Measurements from ENCODE around the gene DLL4. TPM values are rescaled to one million over a fixed set of nuclear protein-coding genes. Genes with fewer than 3 reads are reported as not detected.

DLL4 gene
- total and polyA plus RNA-seq, 12 donors, result 0.66 to 15.9 (median 3.9) TPM

DNA sequence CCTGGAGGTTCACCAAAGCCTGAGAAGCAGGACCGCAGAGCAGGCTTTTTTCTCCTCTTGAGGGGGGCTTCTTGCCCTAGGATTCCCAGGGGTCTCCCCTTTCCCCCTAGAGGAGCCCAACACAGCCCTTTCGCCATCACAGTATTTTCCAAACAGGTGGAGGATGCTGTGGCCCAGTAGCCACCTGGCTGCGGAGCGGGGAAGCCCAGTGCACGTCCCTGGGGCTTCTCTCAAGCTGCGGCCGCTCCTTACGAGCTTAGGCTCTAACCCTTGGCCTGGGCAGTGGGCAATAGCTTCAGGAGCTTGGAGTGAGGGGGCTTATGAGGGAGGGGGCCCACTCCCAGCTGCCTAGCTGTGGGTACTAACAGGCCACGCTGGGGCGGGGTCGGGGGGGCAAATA is 11.6 kb upstream of the DLL4 start:
- WGBS, 4 donors, result 68 to 92% (median 73%) methylated on average over 2 to 11 of the region's 11 CpGs

GRCh38 chr15:40918146-40918798 is 10.9 kb upstream of the DLL4 start:
- H3K4me1 ChIP-seq (replicated peaks in 1 of 2), result no peaks in the 10 kb centered on the region
- peak overlapping the region in 1 of 5 donors; percentile 29 for H3K27ac ChIP-seq
- WGBS, 4 donors, result 62 to 88% (median 82%) methylated on average over 9 to 15 of the region's 15 CpGs
- no peaks in the 10 kb centered on the region for H3K36me3 ChIP-seq (replicated peaks in 1 of 2)
- TF ChIP-seq POLR2A (IDR thresholded peaks at IDR 0.05) (no peak), CTCF (IDR thresholded peaks at IDR 0.05) (no peak)
- H3K9me3 ChIP-seq (replicated peaks in 1 of 3), result no peaks in the 10 kb centered on the region
- no peak overlapping the region for H3K4me3 ChIP-seq
- no peaks in the 10 kb centered on the region for H3K27me3 ChIP-seq
- no peak for DNase-seq
- intact Hi-C loops (cut with DNase I), result no loop called here

More for the DNA sequence above, 11.6 kb upstream of the DLL4 start:
- H3K4me1 ChIP-seq (replicated peaks in 1 of 2), result no peaks in the 10 kb centered on the region
- H3K27me3 ChIP-seq, result no peaks in the 10 kb centered on the region
- no peak for DNase-seq
- H3K36me3 ChIP-seq (replicated peaks in 1 of 2), result no peaks in the 10 kb centered on the region
- no peaks in the 10 kb centered on the region for H3K9me3 ChIP-seq (replicated peaks in 1 of 3)
- intact Hi-C loops (cut with DNase I), result no loop called here
- TF ChIP-seq POLR2A (IDR thresholded peaks at IDR 0.05), result no peak
- no peak for TF ChIP-seq CTCF (IDR thresholded peaks at IDR 0.05)
- no peak overlapping the region for H3K27ac ChIP-seq
- H3K4me3 ChIP-seq, result no peak overlapping the region

DNA sequence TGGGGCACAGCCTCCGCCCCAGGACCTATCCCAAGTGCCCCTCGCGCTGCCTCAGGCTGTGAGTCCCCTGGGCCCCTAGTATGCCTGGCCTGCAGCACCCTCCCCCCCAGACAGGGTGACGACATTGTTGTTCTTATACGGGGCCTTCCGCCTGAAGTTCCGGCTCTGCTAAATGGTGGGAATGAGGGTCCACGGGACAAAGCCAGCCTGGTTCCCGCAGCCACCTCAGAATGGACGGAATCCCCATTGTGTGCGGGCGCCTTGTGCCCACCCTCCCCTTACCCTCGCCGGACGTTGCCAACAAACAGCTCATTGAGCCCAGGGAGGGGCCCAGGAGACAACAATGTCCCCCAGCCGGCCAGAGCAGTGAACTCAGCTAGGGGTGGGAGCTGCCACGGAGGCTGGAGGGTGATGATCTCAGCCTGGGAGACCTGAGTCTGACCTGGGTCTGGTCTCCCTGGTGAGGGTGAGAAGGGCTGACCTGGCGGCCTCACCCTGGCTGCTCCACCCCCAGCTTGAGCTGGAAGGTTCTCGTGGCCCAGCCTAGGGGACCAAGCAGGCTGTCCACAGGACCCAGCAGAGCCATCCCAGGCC is 10.2 kb upstream of the DLL4 start:
- H3K27ac ChIP-seq, result peak overlapping the region in 1 of 5 donors; percentile 29
- TF ChIP-seq CTCF (IDR thresholded peaks at IDR 0.05) (no peak), POLR2A (IDR thresholded peaks at IDR 0.05) (no peak)
- no peaks in the 10 kb centered on the region for H3K27me3 ChIP-seq
- 69 to 81% (median 78%) methylated on average over 3 to 19 of the region's 19 CpGs for WGBS, 4 donors
- no peaks in the 10 kb centered on the region for H3K36me3 ChIP-seq (replicated peaks in 1 of 2)
- intact Hi-C loops (cut with DNase I), result no loop called here
- H3K4me1 ChIP-seq (replicated peaks in 1 of 2), result no peaks in the 10 kb centered on the region
- DNase-seq, result no peak
- H3K4me3 ChIP-seq, result no peak overlapping the region
- no peaks in the 10 kb centered on the region for H3K9me3 ChIP-seq (replicated peaks in 1 of 3)

- no peaks in the 10 kb centered on the region for H3K27me3 ChIP-seq
- no peaks in the 10 kb centered on the region for H3K9me3 ChIP-seq (replicated peaks in 1 of 3)
- intact Hi-C loops (cut with DNase I), result no loop called here
- TF ChIP-seq CTCF (IDR thresholded peaks at IDR 0.05) (no peak), POLR2A (IDR thresholded peaks at IDR 0.05) (no peak)
- peaks cover 11% of the 10 kb centered on the region in 2 donors for H3K4me1 ChIP-seq (replicated peaks in 1 of 2)
- WGBS, 4 donors, result 64 to 92% (median 79%) methylated on average over 5 of the region's 5 CpGs
- no peak overlapping the region for H3K4me3 ChIP-seq
- H3K27ac ChIP-seq, result no peak overlapping the region
- no peaks in the 10 kb centered on the region for H3K36me3 ChIP-seq (replicated peaks in 1 of 2)
- no peak for DNase-seq
Measured at GRCh38 chr15:40921949-40922607, 7.1 kb upstream of the DLL4 start.
